ENCODE data around the gene IGSF21. TPM values are rescaled to one million over a fixed set of nuclear protein-coding genes. Genes with fewer than 3 reads are reported as not detected.

Gene IGSF21
- total RNA-seq, 1 donor from 2014 or later = not detected

GRCh38 chr1:18188820-18189517 lies 81.4 kb downstream of the IGSF21 start:
- no peak for FAIRE-seq
- Histone ChIP-seq H3K4me3 (ENCODE audit: low read depth, low read length) (no peak overlapping the region), H3K36me3 (ENCODE audit: control insufficient read depth, insufficient read depth, low read length) (no peaks in the 10 kb centered on the region), H3K27me3 (ENCODE audit: control insufficient read depth, insufficient read depth, low read length) (no peaks in the 10 kb centered on the region)
- TF ChIP-seq CTCF (IDR thresholded peaks at IDR 0.05; ENCODE audit: insufficient read depth, low read length, severe bottlenecking) = no peak
- DNase-seq (ENCODE audit: low read depth) = no peak

- FAIRE-seq (no peak), DNase-seq (ENCODE audit: low read depth) (no peak)
- Histone ChIP-seq H3K27me3 (ENCODE audit: control insufficient read depth, insufficient read depth, low read length) (no peaks in the 10 kb centered on the region), H3K4me3 (ENCODE audit: low read depth, low read length) (no peak overlapping the region), H3K36me3 (ENCODE audit: control insufficient read depth, insufficient read depth, low read length) (no peaks in the 10 kb centered on the region)
- TF ChIP-seq CTCF (IDR thresholded peaks at IDR 0.05; ENCODE audit: insufficient read depth, low read length, severe bottlenecking) = no peak
These were observed 83.0 kb downstream of the IGSF21 start for GRCh38 chr1:18190598-18190997.

- no peak for FAIRE-seq
- TF ChIP-seq CTCF (IDR thresholded peaks at IDR 0.05; ENCODE audit: insufficient read depth, low read length, severe bottlenecking) = no peak
- Histone ChIP-seq H3K27me3 (ENCODE audit: control insufficient read depth, insufficient read depth, low read length) (no peaks in the 10 kb centered on the region), H3K4me3 (ENCODE audit: low read depth, low read length) (no peak overlapping the region), H3K36me3 (ENCODE audit: control insufficient read depth, insufficient read depth, low read length) (no peaks in the 10 kb centered on the region)
- DNase-seq (ENCODE audit: low read depth) = no peak
These were observed 83.4 kb downstream of the IGSF21 start for GRCh38 chr1:18191037-18191436.

GRCh38 chr1:18191481-18192155 lies 84.0 kb downstream of the IGSF21 start:
- no peak for TF ChIP-seq CTCF (IDR thresholded peaks at IDR 0.05; ENCODE audit: insufficient read depth, low read length, severe bottlenecking)
- FAIRE-seq = peak; percentile 18

GRCh38 chr1:18192182-18192581 lies 84.6 kb downstream of the IGSF21 start:
- FAIRE-seq = no peak
- TF ChIP-seq CTCF (IDR thresholded peaks at IDR 0.05; ENCODE audit: insufficient read depth, low read length, severe bottlenecking) = no peak
- no peaks in the 10 kb centered on the region for H3K36me3 ChIP-seq (ENCODE audit: control insufficient read depth, insufficient read depth, low read length)

More at GRCh38 chr1:18191481-18192155, 84.0 kb downstream of the IGSF21 start:
- no peak for DNase-seq (ENCODE audit: low read depth)
- Histone ChIP-seq H3K4me3 (ENCODE audit: low read depth, low read length) (no peak overlapping the region), H3K27me3 (ENCODE audit: control insufficient read depth, insufficient read depth, low read length) (no peaks in the 10 kb centered on the region), H3K36me3 (ENCODE audit: control insufficient read depth, insufficient read depth, low read length) (no peaks in the 10 kb centered on the region)

More at GRCh38 chr1:18192182-18192581, 84.6 kb downstream of the IGSF21 start:
- Histone ChIP-seq H3K4me3 (ENCODE audit: low read depth, low read length) (no peak overlapping the region), H3K27me3 (ENCODE audit: control insufficient read depth, insufficient read depth, low read length) (no peaks in the 10 kb centered on the region)
- no peak for DNase-seq (ENCODE audit: low read depth)
